Fibroblast of lung (primary cell): ENCODE data around the gene KAT2A.

ENCODE experiments used
- CTCF ChIP-seq, 2 donors: IDR thresholded peaks in 1 of 2; conservative IDR thresholded peaks in 1 of 2; 1 replicate in 1 of 2; 2 replicates in 1 of 2; pipeline ENCODE4 v1.5.1; 2011 to 2012; ENCODE audit warnings: low read length in 2 of 2, control low read depth in 1 of 2, inconsistent platforms in 1 of 2, low read depth in 1 of 2, mild to moderate bottlenecking in 1 of 2
- EZH2 ChIP-seq: IDR thresholded peaks from 2 replicates; pipeline ENCODE4 v1.5.1; 2012; ENCODE audit warnings: low read length, control low read depth, mild to moderate bottlenecking; ENCODE audit errors: missing control alignments

GRCh38 chr17:42163696-42164407 lies 42.7 kb upstream of the KAT2A start:
- TF ChIP-seq CTCF (conservative IDR thresholded peaks at IDR 0.05 in 1 of 2, IDR thresholded peaks at IDR 0.05 in 1 of 2; ENCODE audit: low read depth in 1 of 2, low read length in 2 of 2) (no peak), EZH2 (no peak)
